Natural killer cell treated with Interleukin-12 subunit alpha and Interleukin-12 subunit beta and Interleukin-15 and Interleukin-18, amount 100 ng/mL, for 72 hours (primary cell): ENCODE measurements around the gene JPH3. TPM values are rescaled to one million over a fixed set of nuclear protein-coding genes. Genes with fewer than 3 reads are reported as not detected.
A peak's percentile ranks its signal among the peaks of the same experiment; 100 is the strongest.

Experiments
- ATAC-seq, 2 donors: fragments of 150-1000 bp; cut with Tn5 transposase in 1 of 2; sonication (Bioruptor Pico), chemical (Tn5 transposase) in 1 of 2; 2 replicates each; pipeline ENCODE4 v1.10.0; 2021
- DNase-seq: peaks from one replicate; pipeline ENCODE4 v3.0.0; 2022; ENCODE audit warnings: low spot score
- H3K27ac Mint-ChIP-seq, 2 donors: 1 replicate in 1 of 2; 2 replicates in 1 of 2; pipeline ENCODE4 v1.8.0; 2022; ENCODE audit warnings: mixed read lengths in 2 of 2, mild to moderate bottlenecking in 1 of 2, moderate library complexity in 1 of 2
- H3K27me3 Mint-ChIP-seq, 2 donors: 1 replicate in 1 of 2; 2 replicates in 1 of 2; pipeline ENCODE4 v1.8.0; 2022; ENCODE audit warnings: mixed read lengths in 2 of 2
- H3K36me3 Mint-ChIP-seq: one replicate; pipeline ENCODE4 v1.8.0; 2022; ENCODE audit warnings: mixed read lengths
- H3K4me1 Mint-ChIP-seq, 2 donors: 1 replicate in 1 of 2; 2 replicates in 1 of 2; pipeline ENCODE4 v1.8.0; 2022; ENCODE audit warnings: low read depth in 2 of 2, mixed read lengths in 2 of 2, mild to moderate bottlenecking in 1 of 2
- H3K4me3 Mint-ChIP-seq: one replicate; pipeline ENCODE4 v1.8.0; 2022; ENCODE audit warnings: mixed read lengths
- H3K9me3 Mint-ChIP-seq: 2 replicates; pipeline ENCODE4 v1.8.0; 2022; ENCODE audit warnings: mixed read lengths
- total RNA-seq, 2 donors: library from RNA; stranded (reverse); gene quantifications; one replicate each; pipeline ENCODE4 v1.2.3, GENCODE V29; 2022

Gene JPH3
- total RNA-seq, 2 donors from 2014 or later: not detected

- Mint-ChIP-seq H3K9me3 (peaks cover 2% of the 10 kb centered on the region), H3K4me1 (peaks cover 6 to 8% of the 10 kb centered on the region in 2 donors), H3K36me3 (peaks cover 13% of the 10 kb centered on the region), H3K27ac (no peak overlapping the region), H3K4me3 (no peak overlapping the region), H3K27me3 (peaks cover 24 to 26% of the 10 kb centered on the region in 2 donors)
- ATAC-seq (no peak), DNase-seq (no peak)
These were observed 28.8 kb downstream of the JPH3 start for GRCh38 chr16:87631067-87631466.

DNA sequence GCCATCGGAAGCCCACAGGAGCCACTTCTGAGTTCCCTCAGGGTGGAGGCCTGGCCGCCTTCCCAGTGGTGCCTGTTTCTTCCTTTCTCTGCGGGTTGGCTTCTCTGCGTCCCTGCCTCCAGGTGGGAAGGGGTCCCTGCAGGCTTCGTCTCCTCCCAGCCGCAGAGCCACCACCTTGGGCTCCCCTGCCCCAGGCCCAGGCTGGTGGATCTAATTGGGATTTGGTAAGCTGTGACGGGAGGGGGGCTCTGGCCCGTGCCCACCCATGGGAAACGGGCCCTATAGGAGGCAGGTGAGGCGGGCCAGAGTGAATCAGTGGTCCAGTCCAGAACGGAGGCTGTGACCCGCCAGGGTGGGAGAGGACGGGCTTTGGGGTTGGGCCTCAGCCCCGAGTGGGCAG lies 32.1 kb downstream of the JPH3 start:
- peaks cover 21 to 26% of the 10 kb centered on the region in 2 donors for H3K27me3 Mint-ChIP-seq
- H3K4me1 Mint-ChIP-seq: peaks cover 8 to 10% of the 10 kb centered on the region in 2 donors
- no peak overlapping the region for H3K27ac Mint-ChIP-seq
- H3K36me3 Mint-ChIP-seq: peaks cover 13% of the 10 kb centered on the region
- peaks cover 2% of the 10 kb centered on the region for H3K9me3 Mint-ChIP-seq
- ATAC-seq (no peak), DNase-seq (no peak)
- no peak overlapping the region for H3K4me3 Mint-ChIP-seq

GRCh38 chr16:87635541-87636049 lies 33.3 kb downstream of the JPH3 start:
- H3K4me1 Mint-ChIP-seq: peaks cover 8 to 10% of the 10 kb centered on the region in 2 donors
- H3K4me3 Mint-ChIP-seq: peak overlapping the region; percentile 77
- peaks cover 11% of the 10 kb centered on the region for H3K36me3 Mint-ChIP-seq
- DNase-seq: peak; percentile 72
- H3K27me3 Mint-ChIP-seq: peaks cover 19 to 20% of the 10 kb centered on the region in 2 donors
- H3K9me3 Mint-ChIP-seq: peaks cover 2% of the 10 kb centered on the region
- H3K27ac Mint-ChIP-seq: peak overlapping the region in 1 of 2 donors; percentile 39
- peak; percentile 74 to 75 for ATAC-seq

DNA sequence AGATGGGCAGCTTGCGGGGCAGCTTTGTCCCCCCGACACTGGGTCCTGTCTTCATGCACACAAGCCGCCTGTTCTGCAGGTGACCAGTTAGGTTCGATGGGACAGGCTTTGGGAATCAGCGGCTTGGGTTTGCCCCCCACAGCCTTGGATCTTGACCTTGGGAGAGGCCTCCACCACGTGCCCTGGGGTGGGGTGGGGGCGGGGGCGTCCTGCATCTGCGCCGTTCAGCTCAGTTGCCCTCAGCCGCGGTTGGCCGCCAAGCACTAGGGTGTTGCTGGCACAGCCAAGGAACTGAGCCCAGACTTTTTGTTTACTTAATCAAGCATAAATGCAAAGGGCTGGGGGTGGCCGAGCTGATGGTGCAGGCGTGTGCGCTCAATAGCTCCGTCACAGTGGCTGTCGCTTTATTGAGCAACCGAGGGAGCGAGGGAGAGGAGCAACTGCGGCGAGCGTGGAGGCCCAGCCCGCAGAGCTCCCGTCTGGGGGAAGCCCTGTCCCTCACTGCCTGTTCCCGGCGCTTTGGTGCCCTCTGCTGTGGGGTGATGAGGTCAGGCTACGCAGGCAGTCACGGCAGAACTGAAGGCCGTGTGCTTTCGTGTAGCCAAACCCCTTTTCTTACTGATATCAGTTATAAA lies 33.9 kb downstream of the JPH3 start:
- peak; percentile 92 for DNase-seq
- peak; percentile 91 to 96 for ATAC-seq
- H3K4me1 Mint-ChIP-seq: peaks cover 8 to 10% of the 10 kb centered on the region in 2 donors
- H3K27ac Mint-ChIP-seq: peak overlapping the region in 1 of 2 donors; percentile 39
- peaks cover 15% of the 10 kb centered on the region in 2 donors for H3K27me3 Mint-ChIP-seq
- peaks cover 5% of the 10 kb centered on the region for H3K36me3 Mint-ChIP-seq
- peaks cover under 1% of the 10 kb centered on the region for H3K9me3 Mint-ChIP-seq
- peak overlapping the region; percentile 77 for H3K4me3 Mint-ChIP-seq

GRCh38 chr16:87636741-87637140 lies 34.4 kb downstream of the JPH3 start:
- H3K36me3 Mint-ChIP-seq: no peaks in the 10 kb centered on the region
- DNase-seq (no peak), ATAC-seq (peak in 1 of 2 donors; percentile 0)
- no peak overlapping the region for H3K27ac Mint-ChIP-seq
- peaks cover 8 to 10% of the 10 kb centered on the region in 2 donors for H3K4me1 Mint-ChIP-seq
- no peaks in the 10 kb centered on the region for H3K9me3 Mint-ChIP-seq
- peak overlapping the region; percentile 77 for H3K4me3 Mint-ChIP-seq
- H3K27me3 Mint-ChIP-seq: peaks cover 9 to 10% of the 10 kb centered on the region in 2 donors

- Mint-ChIP-seq H3K9me3 (no peaks in the 10 kb centered on the region), H3K4me1 (peaks cover 8 to 10% of the 10 kb centered on the region in 2 donors), H3K4me3 (no peak overlapping the region), H3K27ac (no peak overlapping the region), H3K36me3 (no peaks in the 10 kb centered on the region), H3K27me3 (peaks cover 3 to 6% of the 10 kb centered on the region in 2 donors)
- DNase-seq (no peak), ATAC-seq (no peak)
These were observed 35.0 kb downstream of the JPH3 start for GRCh38 chr16:87637357-87637756.

GRCh38 chr16:87638736-87639135 lies 36.4 kb downstream of the JPH3 start:
- no peak for ATAC-seq

DNA sequence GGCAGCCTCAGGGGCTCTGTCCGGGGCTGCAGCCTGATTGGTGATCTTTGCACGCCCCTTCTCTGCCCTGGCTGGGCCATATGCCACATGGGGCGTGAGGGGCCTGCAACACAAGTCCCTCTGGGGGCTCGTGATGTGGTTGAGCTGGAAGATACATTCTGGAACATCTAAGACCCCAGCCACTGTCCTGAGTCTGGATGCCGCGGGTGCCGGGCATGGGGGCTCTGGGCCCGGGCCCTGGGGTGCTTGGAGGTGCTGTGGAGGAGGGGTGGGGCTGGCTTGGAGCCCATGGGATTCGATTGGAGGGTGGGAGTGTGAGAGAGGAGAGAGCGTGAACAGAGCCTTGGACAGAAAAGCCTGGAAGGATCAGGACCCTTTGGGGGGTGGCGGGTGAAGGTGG lies 39.4 kb downstream of the JPH3 start:
- Mint-ChIP-seq H3K36me3 (no peaks in the 10 kb centered on the region), H3K27me3 (peaks cover 0 to 3% of the 10 kb centered on the region in 2 donors), H3K4me3 (no peak overlapping the region), H3K27ac (no peak overlapping the region), H3K9me3 (no peaks in the 10 kb centered on the region), H3K4me1 (no peaks in the 10 kb centered on the region)
- DNase-seq (no peak), ATAC-seq (no peak)

More at GRCh38 chr16:87638736-87639135, 36.4 kb downstream of the JPH3 start:
- Mint-ChIP-seq H3K36me3 (no peaks in the 10 kb centered on the region), H3K27me3 (peaks cover 0 to 5% of the 10 kb centered on the region in 2 donors), H3K4me1 (peaks cover 8 to 9% of the 10 kb centered on the region in 2 donors), H3K9me3 (no peaks in the 10 kb centered on the region), H3K4me3 (no peak overlapping the region), H3K27ac (no peak overlapping the region)
- no peak for DNase-seq

- Mint-ChIP-seq H3K36me3 (no peaks in the 10 kb centered on the region), H3K4me3 (no peak overlapping the region), H3K9me3 (no peaks in the 10 kb centered on the region), H3K27me3 (peaks cover 0 to 3% of the 10 kb centered on the region in 2 donors), H3K27ac (no peak overlapping the region), H3K4me1 (no peaks in the 10 kb centered on the region)
- no peak for ATAC-seq
- DNase-seq: no peak
These were observed 40.2 kb downstream of the JPH3 start for GRCh38 chr16:87642491-87642890.

GRCh38 chr16:87644186-87644585 lies 41.9 kb downstream of the JPH3 start:
- ATAC-seq: no peak
- DNase-seq: no peak
- H3K27me3 Mint-ChIP-seq: peaks cover 0 to 8% of the 10 kb centered on the region in 2 donors
- H3K4me1 Mint-ChIP-seq: peaks cover 0 to 6% of the 10 kb centered on the region in 2 donors
- no peaks in the 10 kb centered on the region for H3K9me3 Mint-ChIP-seq
- no peak overlapping the region for H3K4me3 Mint-ChIP-seq
- H3K27ac Mint-ChIP-seq: no peak overlapping the region
- no peaks in the 10 kb centered on the region for H3K36me3 Mint-ChIP-seq

DNA sequence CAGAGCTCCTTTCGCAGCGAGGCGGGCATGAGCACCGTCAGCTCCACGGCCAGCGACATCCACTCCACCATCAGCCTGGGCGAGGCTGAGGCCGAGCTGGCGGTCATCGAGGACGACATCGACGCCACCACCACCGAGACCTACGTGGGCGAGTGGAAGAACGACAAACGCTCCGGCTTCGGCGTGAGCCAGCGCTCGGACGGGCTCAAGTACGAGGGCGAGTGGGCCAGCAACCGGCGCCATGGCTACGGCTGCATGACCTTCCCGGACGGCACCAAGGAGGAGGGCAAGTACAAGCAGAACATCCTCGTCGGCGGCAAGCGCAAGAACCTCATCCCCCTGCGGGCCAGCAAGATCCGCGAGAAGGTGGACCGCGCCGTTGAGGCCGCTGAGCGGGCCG lies 42.3 kb downstream of the JPH3 start:
- H3K36me3 Mint-ChIP-seq: no peaks in the 10 kb centered on the region
- no peak for ATAC-seq
- H3K4me1 Mint-ChIP-seq: peaks cover 0 to 6% of the 10 kb centered on the region in 2 donors
- no peaks in the 10 kb centered on the region for H3K9me3 Mint-ChIP-seq
- H3K4me3 Mint-ChIP-seq: no peak overlapping the region
- H3K27ac Mint-ChIP-seq: no peak overlapping the region
- no peak for DNase-seq
- H3K27me3 Mint-ChIP-seq: peaks cover 0 to 7% of the 10 kb centered on the region in 2 donors

DNA sequence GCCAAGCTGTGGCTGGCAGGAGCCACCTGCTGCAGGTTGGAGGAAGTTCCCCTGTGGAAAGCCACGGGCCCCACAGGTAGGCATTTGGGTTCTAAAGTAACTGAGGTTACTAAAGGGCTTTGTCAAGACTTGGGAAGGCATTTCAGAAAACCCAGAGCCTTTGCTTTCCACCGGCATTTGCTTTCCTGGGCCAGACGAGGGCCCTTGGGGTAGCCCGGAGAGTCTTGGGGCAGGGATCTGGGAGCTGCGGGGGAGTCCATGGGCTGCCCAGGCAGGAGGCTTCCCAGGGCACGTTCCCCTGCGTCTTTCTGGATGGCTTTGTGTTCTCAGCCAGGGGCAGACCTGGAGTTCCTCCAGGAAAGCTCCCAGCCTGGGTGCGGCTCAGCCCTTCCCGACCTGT lies 43.5 kb downstream of the JPH3 start:
- Mint-ChIP-seq H3K27ac (no peak overlapping the region), H3K4me3 (no peak overlapping the region), H3K36me3 (no peaks in the 10 kb centered on the region), H3K27me3 (peaks cover 7 to 10% of the 10 kb centered on the region in 2 donors), H3K9me3 (no peaks in the 10 kb centered on the region), H3K4me1 (peaks cover 0 to 8% of the 10 kb centered on the region in 2 donors)
- no peak for DNase-seq
- ATAC-seq: no peak

GRCh38 chr16:87647431-87648185 lies 45.3 kb downstream of the JPH3 start:
- peaks cover 7 to 13% of the 10 kb centered on the region in 2 donors for H3K27me3 Mint-ChIP-seq
- H3K27ac Mint-ChIP-seq: no peak overlapping the region
- no peaks in the 10 kb centered on the region for H3K9me3 Mint-ChIP-seq
- no peaks in the 10 kb centered on the region for H3K36me3 Mint-ChIP-seq
- H3K4me3 Mint-ChIP-seq: no peak overlapping the region
- H3K4me1 Mint-ChIP-seq: peaks cover 0 to 8% of the 10 kb centered on the region in 2 donors
- ATAC-seq: no peak
- DNase-seq: no peak

DNA sequence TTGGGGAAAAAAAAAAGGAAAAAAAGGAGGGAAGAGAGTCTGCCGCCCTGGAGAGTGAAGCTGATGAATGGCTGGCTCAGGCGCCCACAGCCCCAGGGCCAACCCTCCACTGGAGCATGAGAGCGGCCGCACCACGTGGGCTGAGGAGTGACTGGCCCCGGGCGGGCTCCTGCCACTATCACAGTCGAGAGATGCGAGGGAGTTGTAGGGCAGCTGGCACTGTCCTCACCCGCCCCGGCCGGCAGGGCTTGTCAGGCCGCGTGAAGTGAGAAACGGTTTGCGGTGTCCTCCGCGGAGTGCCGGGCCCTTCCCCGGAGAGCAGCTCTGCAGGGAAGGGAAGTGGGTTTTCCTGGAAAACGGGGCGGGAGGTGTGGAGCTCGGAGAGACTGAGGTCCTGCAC lies 45.9 kb downstream of the JPH3 start:
- ATAC-seq: peak in 1 of 2 donors; percentile 59

More for the DNA sequence above, 45.9 kb downstream of the JPH3 start:
- H3K27ac Mint-ChIP-seq: no peak overlapping the region
- H3K9me3 Mint-ChIP-seq: no peaks in the 10 kb centered on the region
- no peaks in the 10 kb centered on the region for H3K36me3 Mint-ChIP-seq
- peaks cover 7 to 13% of the 10 kb centered on the region in 2 donors for H3K27me3 Mint-ChIP-seq
- H3K4me3 Mint-ChIP-seq: no peak overlapping the region
- no peak for DNase-seq
- H3K4me1 Mint-ChIP-seq: peaks cover 0 to 8% of the 10 kb centered on the region in 2 donors
